H1 (cell line): Measurements from ENCODE around the gene KCNK7. TPM values are rescaled to one million over a fixed set of nuclear protein-coding genes. Genes with fewer than 3 reads are reported as not detected.

Experiments used
- CHD2 ChIP-seq: IDR thresholded peaks from 2 replicates; pipeline ENCODE4 v1.6.1; 2012; ENCODE audit warnings: low read length, improper control_type of control experiment
- KDM4A ChIP-seq: IDR thresholded peaks from one replicate; pipeline ENCODE4 v1.7.1; 2012; ENCODE audit warnings: low read depth, mild to moderate bottlenecking, moderate library complexity, low read length, inconsistent platforms; ENCODE audit not compliant: severe bottlenecking
- POLR2AphosphoS5 ChIP-seq: IDR thresholded peaks from 2 replicates; pipeline ENCODE4 v1.6.1; 2011; ENCODE audit warnings: low read depth, low read length
- SP1 ChIP-seq: IDR thresholded peaks from 2 replicates; pipeline ENCODE4 v1.6.1; 2011; ENCODE audit warnings: low read depth, low read length
- polyA plus RNA-seq, 7 experiments: library from polyadenylated mRNA; depleted of rRNA in 3 of 7; stranded (reverse) in 5 of 7; unstranded in 2 of 7; fragments of >200 nt in 5 of 7; fragments of 200-250 nt in 2 of 7; gene quantifications; 1 replicate in 5 of 7; 2 replicates in 1 of 7; 4 replicates in 1 of 7; pipeline versions ENCODE4 v1.2.1 to v1.2.3, GENCODE V29; 2011 to 2013; ENCODE audit warnings: missing spikeins in 2 of 7, mixed read lengths in 2 of 7
- total RNA-seq: library from RNA; stranded (reverse); fragmentation: NEBNext Ultra II Directional; extraction: Animal tissue kit (Norgen Biotek cat#: 25700); gene quantifications from 2 replicates; pipeline ENCODE4 v1.2.1, GENCODE V29; 2021
- TF ChIP-seq, protein P1 (sequence below): IDR thresholded peaks from 2 replicates; pipeline ENCODE4 v1.6.1; 2011; ENCODE audit warnings: low read depth, mild to moderate bottlenecking, low read length; ENCODE audit not compliant: insufficient read depth

KCNK7 gene
- total and polyA plus RNA-seq, 2 of the 8 experiments (the other 6 are each of a cell fraction or from before 2014, with no cell fraction given) = 0.74 to 1.0 TPM

DNA sequence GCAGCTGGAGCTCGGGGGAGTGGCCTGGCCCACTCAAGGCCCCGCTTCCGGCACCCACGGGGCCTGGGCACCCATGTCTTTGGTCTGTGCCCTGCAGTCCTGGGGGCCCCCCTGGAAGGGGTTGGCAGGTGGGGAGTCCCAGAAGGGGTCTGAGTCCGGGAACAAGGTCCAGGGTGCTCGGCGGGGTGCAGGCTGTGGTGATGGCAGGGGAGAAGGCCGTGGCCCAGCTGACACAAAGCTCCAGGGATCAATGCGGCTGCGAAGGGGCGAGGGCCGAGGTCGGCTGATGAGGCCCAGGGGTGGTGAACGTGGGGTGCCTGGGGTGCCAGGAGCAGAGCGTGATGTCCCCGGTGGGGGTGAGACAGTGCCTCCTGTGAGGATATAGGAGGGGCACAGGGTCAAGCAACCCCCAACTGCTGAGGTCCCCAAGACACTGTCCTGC, 2.7 kb upstream of the KCNK7 start (continued):
- TF ChIP-seq, protein P1, sequence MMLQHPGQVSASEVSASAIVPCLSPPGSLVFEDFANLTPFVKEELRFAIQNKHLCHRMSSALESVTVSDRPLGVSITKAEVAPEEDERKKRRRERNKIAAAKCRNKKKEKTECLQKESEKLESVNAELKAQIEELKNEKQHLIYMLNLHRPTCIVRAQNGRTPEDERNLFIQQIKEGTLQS = no peak
- TF ChIP-seq CHD2 = no peak
- no peak for TF ChIP-seq POLR2AphosphoS5
- no peak for TF ChIP-seq SP1
- TF ChIP-seq KDM4A = no peak
- TF ChIP-seq, all 59 proteins: peak for 0
